BLaER1 (cell line): ENCODE measurements around the gene PARD3.

Experiments
- H3K27ac ChIP-seq: shearing (Covaris generic); formaldehyde crosslinking; 2 replicates; pipeline ENCODE4 v1.8.1; 2022
- H3K27me3 ChIP-seq: shearing (Covaris generic); formaldehyde crosslinking; 2 replicates; pipeline ENCODE4 v1.8.1; 2022
- H3K36me3 ChIP-seq: shearing (Covaris generic); formaldehyde crosslinking; 2 replicates; pipeline ENCODE4 v1.8.1; 2022
- H3K4me1 ChIP-seq: shearing (Covaris generic); formaldehyde crosslinking; 2 replicates; pipeline ENCODE4 v1.8.1; 2022
- H3K4me2 ChIP-seq: shearing (Covaris generic); formaldehyde crosslinking; 2 replicates; pipeline ENCODE4 v1.8.1; 2022
- H3K4me3 ChIP-seq: shearing (Covaris generic); formaldehyde crosslinking; 2 replicates; pipeline ENCODE4 v1.8.1; 2022
- H3K9ac ChIP-seq: shearing (Covaris generic); formaldehyde crosslinking; 2 replicates; pipeline ENCODE4 v1.8.1; 2022
- H3K9me3 ChIP-seq: shearing (Covaris generic); formaldehyde crosslinking; 2 replicates; pipeline ENCODE4 v1.8.1; 2022
- H4K20me1 ChIP-seq: shearing (Covaris generic); formaldehyde crosslinking; 2 replicates; pipeline ENCODE4 v1.8.1; 2022
- Cebpa-rat ChIP-seq: shearing (Covaris generic); IDR thresholded peaks from 2 replicates; pipeline ENCODE4 v1.8.1; 2022

PARD3 gene

GRCh38 chr10:34320265-34320664 lies 494.8 kb downstream of the PARD3 start:
- Histone ChIP-seq H3K36me3 (peaks cover 32% of the 10 kb centered on the region), H3K4me3 (no peak overlapping the region), H3K4me2 (no peak overlapping the region), H3K9ac (no peak overlapping the region), H3K9me3 (no peaks in the 10 kb centered on the region), H3K27ac (no peak overlapping the region), H3K27me3 (no peaks in the 10 kb centered on the region), H4K20me1 (no peaks in the 10 kb centered on the region), H3K4me1 (peaks cover 28% of the 10 kb centered on the region)
- TF ChIP-seq Cebpa-rat = no peak

- H3K36me3 ChIP-seq = peaks cover 30% of the 10 kb centered on the region
- H3K9me3 ChIP-seq = no peaks in the 10 kb centered on the region
- H3K4me3 ChIP-seq = no peak overlapping the region
- no peaks in the 10 kb centered on the region for H4K20me1 ChIP-seq
- H3K27me3 ChIP-seq = no peaks in the 10 kb centered on the region
- H3K4me1 ChIP-seq = peaks cover 22% of the 10 kb centered on the region
- H3K4me2 ChIP-seq = no peak overlapping the region
- no peak overlapping the region for H3K27ac ChIP-seq
- TF ChIP-seq Cebpa-rat = no peak
- H3K9ac ChIP-seq = no peak overlapping the region
Measured at GRCh38 chr10:34319197-34319846, 495.8 kb downstream of the PARD3 start.

GRCh38 chr10:34316154-34316553 lies 498.9 kb downstream of the PARD3 start:
- peaks cover 11% of the 10 kb centered on the region for H3K4me1 ChIP-seq
- no peak overlapping the region for H3K27ac ChIP-seq
- peaks cover 37% of the 10 kb centered on the region for H3K36me3 ChIP-seq
- no peaks in the 10 kb centered on the region for H3K9me3 ChIP-seq
- H3K27me3 ChIP-seq = no peaks in the 10 kb centered on the region
- no peak overlapping the region for H3K4me3 ChIP-seq
- H3K4me2 ChIP-seq = no peak overlapping the region
- no peak overlapping the region for H3K9ac ChIP-seq
- no peak for TF ChIP-seq Cebpa-rat
- no peaks in the 10 kb centered on the region for H4K20me1 ChIP-seq

- Histone ChIP-seq H3K27ac (no peak overlapping the region), H3K4me1 (peaks cover 16% of the 10 kb centered on the region), H3K4me3 (no peak overlapping the region), H3K36me3 (peaks cover 37% of the 10 kb centered on the region), H3K4me2 (peak overlapping the region; percentile 15; the same call in 1 of the 2 replicates), H4K20me1 (no peaks in the 10 kb centered on the region), H3K9ac (no peak overlapping the region), H3K27me3 (no peaks in the 10 kb centered on the region), H3K9me3 (no peaks in the 10 kb centered on the region)
- no peak for TF ChIP-seq Cebpa-rat
Measured at GRCh38 chr10:34314457-34314856, 500.6 kb downstream of the PARD3 start.

GRCh38 chr10:34313888-34314287 lies 501.2 kb downstream of the PARD3 start:
- Histone ChIP-seq H3K4me1 (peaks cover 16% of the 10 kb centered on the region), H3K9me3 (no peaks in the 10 kb centered on the region), H3K4me3 (no peak overlapping the region), H3K4me2 (peak overlapping the region; percentile 15), H3K27ac (no peak overlapping the region), H3K9ac (no peak overlapping the region), H4K20me1 (no peaks in the 10 kb centered on the region), H3K27me3 (no peaks in the 10 kb centered on the region), H3K36me3 (peaks cover 41% of the 10 kb centered on the region)
- TF ChIP-seq Cebpa-rat = no peak

- no peaks in the 10 kb centered on the region for H4K20me1 ChIP-seq
- peak overlapping the region; percentile 15; the same call in 1 of the 2 replicates for H3K4me2 ChIP-seq
- no peak overlapping the region for H3K4me3 ChIP-seq
- TF ChIP-seq Cebpa-rat = no peak
- peaks cover 44% of the 10 kb centered on the region for H3K36me3 ChIP-seq
- H3K9ac ChIP-seq = no peak overlapping the region
- no peaks in the 10 kb centered on the region for H3K27me3 ChIP-seq
- H3K9me3 ChIP-seq = no peaks in the 10 kb centered on the region
- peaks cover 16% of the 10 kb centered on the region for H3K4me1 ChIP-seq
- H3K27ac ChIP-seq = no peak overlapping the region
Measured at GRCh38 chr10:34313353-34313752, 501.7 kb downstream of the PARD3 start.

- Histone ChIP-seq H3K9ac (no peak overlapping the region), H3K4me1 (peaks cover 16% of the 10 kb centered on the region), H3K36me3 (peaks cover 38% of the 10 kb centered on the region), H3K9me3 (no peaks in the 10 kb centered on the region), H3K4me2 (no peak overlapping the region), H4K20me1 (no peaks in the 10 kb centered on the region), H3K27ac (no peak overlapping the region), H3K4me3 (no peak overlapping the region), H3K27me3 (no peaks in the 10 kb centered on the region)
- no peak for TF ChIP-seq Cebpa-rat
Measured at GRCh38 chr10:34311679-34312078, 503.4 kb downstream of the PARD3 start.

GRCh38 chr10:34310234-34310633 lies 504.9 kb downstream of the PARD3 start:
- Histone ChIP-seq H3K27ac (no peak overlapping the region), H3K9me3 (no peaks in the 10 kb centered on the region), H3K4me3 (no peak overlapping the region), H3K4me1 (peaks cover 16% of the 10 kb centered on the region), H4K20me1 (no peaks in the 10 kb centered on the region), H3K4me2 (no peak overlapping the region), H3K36me3 (peaks cover 31% of the 10 kb centered on the region), H3K9ac (no peak overlapping the region), H3K27me3 (no peaks in the 10 kb centered on the region)
- TF ChIP-seq Cebpa-rat = no peak

GRCh38 chr10:34305189-34305588 lies 509.9 kb downstream of the PARD3 start:
- H3K9ac ChIP-seq = no peak overlapping the region
- no peak for TF ChIP-seq Cebpa-rat
- no peak overlapping the region for H3K4me2 ChIP-seq

GRCh38 chr10:34303022-34303421 lies 512.1 kb downstream of the PARD3 start:
- peaks cover 9% of the 10 kb centered on the region; the same call in 1 of the 2 replicates for H3K36me3 ChIP-seq
- no peaks in the 10 kb centered on the region for H3K4me1 ChIP-seq
- TF ChIP-seq Cebpa-rat = no peak
- no peak overlapping the region for H3K9ac ChIP-seq
- H4K20me1 ChIP-seq = no peaks in the 10 kb centered on the region
- H3K9me3 ChIP-seq = no peaks in the 10 kb centered on the region
- H3K27ac ChIP-seq = no peak overlapping the region
- no peak overlapping the region for H3K4me3 ChIP-seq
- no peak overlapping the region for H3K4me2 ChIP-seq
- no peaks in the 10 kb centered on the region for H3K27me3 ChIP-seq

More at GRCh38 chr10:34305189-34305588, 509.9 kb downstream of the PARD3 start:
- H3K27me3 ChIP-seq = no peaks in the 10 kb centered on the region
- H3K4me1 ChIP-seq = no peaks in the 10 kb centered on the region
- no peaks in the 10 kb centered on the region for H3K9me3 ChIP-seq
- no peak overlapping the region for H3K4me3 ChIP-seq
- no peak overlapping the region for H3K27ac ChIP-seq
- peaks cover 16% of the 10 kb centered on the region; the same call in 1 of the 2 replicates for H3K36me3 ChIP-seq
- H4K20me1 ChIP-seq = no peaks in the 10 kb centered on the region
